B cell (primary cell): Measurements from ENCODE around the gene UGT1A4. TPM values are rescaled to one million over a fixed set of nuclear protein-coding genes. Genes with fewer than 3 reads are reported as not detected.
"Not testable (repeated sequence)": the region's sequence is repeated elsewhere in the genome, so short reads cannot be mapped to it uniquely, and the experiment has no call there.

Experiments
- ATAC-seq: fragments of 200-7000 bp; cut with Tn5 transposase; one replicate; pipeline ENCODE4 v1.10.0; 2021; ENCODE audit warnings: low read depth, mild to moderate bottlenecking, moderate number of reproducible peaks, moderate library complexity
- CTCF ChIA-PET: fragments of 350-600 bp; sonication (Branson Sonifier 250); formaldehyde crosslinking; loops from one replicate; lab custom pipeline; 2021; ENCODE audit warnings: antibody characterized with exemption, inconsistent platforms; lab: Charles Lee
- POLR2A ChIA-PET: fragments of 350-600 bp; sonication (Branson Sonifier 250); formaldehyde crosslinking; loops from one replicate; lab custom pipeline; 2021; ENCODE audit warnings: antibody characterized with exemption; lab: Charles Lee
- DNase-seq: peaks from one replicate; pipeline ENCODE4 v3.0.0; 2013
- H2AFZ ChIP-seq: 2 replicates; pipeline ENCODE4 v1.6.1; 2012; ENCODE audit warnings: mild to moderate bottlenecking, low read depth, low read length; ENCODE audit not compliant: insufficient read depth, poor library complexity, severe bottlenecking
- H3K27ac ChIP-seq, 2 donors: 1 replicate in 1 of 2; 2 replicates in 1 of 2; pipeline ENCODE4 v1.5.1; 2012 to 2013; ENCODE audit warnings: low read length in 2 of 2, mild to moderate bottlenecking in 2 of 2, moderate library complexity in 1 of 2
- H3K27me3 ChIP-seq, 4 experiments: fragments of 200-600 bp in 1 of 4; sonication (generic) in 1 of 4; replicated peaks in 1 of 4; 1 replicate in 2 of 4; 2 replicates in 2 of 4; pipeline versions ENCODE4 v1.6.1 to v1.7.0; 2013 to 2016; ENCODE audit warnings: low read length in 3 of 4, mild to moderate bottlenecking in 2 of 4, mixed read lengths in 1 of 4, moderate library complexity in 1 of 4; ENCODE audit not compliant: insufficient read depth in 4 of 4, control insufficient read depth in 3 of 4; ENCODE audit errors: control extremely low read depth in 1 of 4
- H3K36me3 ChIP-seq, 2 experiments: replicated peaks in 1 of 2; 1 replicate in 1 of 2; 2 replicates in 1 of 2; pipeline versions ENCODE4 v1.6.1 to v1.7.1; 2013; ENCODE audit warnings: low read length in 1 of 2; ENCODE audit not compliant: insufficient read depth in 2 of 2, control insufficient read depth in 1 of 2; ENCODE audit errors: control extremely low read depth in 1 of 2, extremely low read depth in 1 of 2
- H3K4me1 ChIP-seq, 2 donors: fragments of 200-600 bp in 1 of 2; sonication (generic) in 1 of 2; 1 replicate in 1 of 2; 2 replicates in 1 of 2; pipeline versions ENCODE4 v1.5.1 to v1.6.1; 2013 to 2017; ENCODE audit warnings: low read length in 2 of 2; ENCODE audit not compliant: control insufficient read depth in 2 of 2, insufficient read depth in 2 of 2
- H3K4me2 ChIP-seq: replicated peaks from 2 replicates; pipeline ENCODE3; 2012; ENCODE audit warnings: mild to moderate bottlenecking, low read depth, low read length; ENCODE audit not compliant: poor library complexity, severe bottlenecking
- H3K4me3 ChIP-seq, 5 experiments: fragments of 200-600 bp in 1 of 5; sonication (generic) in 1 of 5; 1 replicate in 3 of 5; 2 replicates in 2 of 5; pipeline versions ENCODE4 v1.5.1 to v1.7.0; 2011 to 2016; ENCODE audit warnings: low read length in 4 of 5, mild to moderate bottlenecking in 4 of 5, low read depth in 2 of 5, control low read depth in 1 of 5, moderate library complexity in 1 of 5; ENCODE audit not compliant: insufficient read depth in 1 of 5; ENCODE audit errors: control extremely low read depth in 1 of 5, extremely low read depth in 1 of 5
- H3K79me2 ChIP-seq: fragments of 200-600 bp; sonication (generic); one replicate; pipeline ENCODE4 v1.6.0; 2016; ENCODE audit warnings: low read length; ENCODE audit not compliant: control insufficient read depth, insufficient read depth
- H3K9ac ChIP-seq: fragments of 200-600 bp; sonication (generic); 2 replicates; pipeline ENCODE4 v1.6.1; 2017; ENCODE audit warnings: mild to moderate bottlenecking, low read length, moderate library complexity
- H3K9me3 ChIP-seq, 3 donors: one replicate each; pipeline versions ENCODE4 v1.6.1 to v1.7.1; 2013; ENCODE audit warnings: low read length in 2 of 3; ENCODE audit not compliant: control insufficient read depth in 2 of 3, insufficient read depth in 1 of 3; ENCODE audit errors: control extremely low read depth in 1 of 3
- H4K20me1 ChIP-seq: 2 replicates; pipeline ENCODE4 v1.6.0; 2012; ENCODE audit warnings: mild to moderate bottlenecking, low read length; ENCODE audit not compliant: insufficient read depth, control insufficient read depth, poor library complexity, severe bottlenecking
- H3K27ac Mint-ChIP-seq: one replicate; pipeline ENCODE4 v1.8.0; 2021; ENCODE audit warnings: mixed read lengths
- H3K27me3 Mint-ChIP-seq: one replicate; pipeline ENCODE4 v1.8.0; 2021; ENCODE audit warnings: mixed read lengths
- H3K4me1 Mint-ChIP-seq: one replicate; pipeline ENCODE4 v1.8.0; 2021; ENCODE audit warnings: mixed read lengths
- H3K4me3 Mint-ChIP-seq: one replicate; pipeline ENCODE4 v1.8.0; 2021; ENCODE audit warnings: mixed read lengths
- H3K9me3 Mint-ChIP-seq: one replicate; pipeline ENCODE4 v1.8.0; 2022; ENCODE audit warnings: mixed read lengths; ENCODE audit not compliant: insufficient read depth
- CTCF ChIP-seq: fragments of 200-600 bp; IDR thresholded peaks from one replicate; pipeline ENCODE4 v1.8.0; 2022; ENCODE audit warnings: antibody characterized with exemption, mild to moderate bottlenecking
- EZH2 ChIP-seq: IDR thresholded peaks from 2 replicates; pipeline ENCODE4 v1.6.1; 2012; ENCODE audit warnings: borderline replicate concordance, low read depth, mild to moderate bottlenecking, moderate library complexity, low read length; ENCODE audit not compliant: insufficient read depth, poor library complexity, severe bottlenecking
- WGBS: methylation state at CpG from one replicate; pipeline ENCODE4 v1.1.5; 2013; ENCODE audit warnings: missing lambda C conversion rate; ENCODE audit not compliant: insufficient coverage; 5-methylcytosine and 5-hydroxymethylcytosine counted together
- intact Hi-C: fragments of 100-400 bp; cut with micrococcal nuclease; formaldehyde crosslinking; loops from one replicate; pipeline ENCODE4 v1.10.0; 2022
- polyA plus RNA-seq: library from polyadenylated mRNA; depleted of rRNA; stranded (reverse); fragments of >200 nt; gene quantifications from 2 replicates; pipeline ENCODE4 v1.2.3, GENCODE V29; 2012
- total RNA-seq, 2 donors: library from RNA; stranded (reverse); fragments of 120-200 nt in 1 of 2; gene quantifications; 1 replicate in 1 of 2; 2 replicates in 1 of 2; pipeline versions ENCODE4 v1.2.3 to v1.2.4, GENCODE V29; 2013 to 2022

Gene UGT1A4
- total and polyA plus RNA-seq, 2 donors (not counting 1 experiment from before 2014, with no cell fraction given): not detected

DNA sequence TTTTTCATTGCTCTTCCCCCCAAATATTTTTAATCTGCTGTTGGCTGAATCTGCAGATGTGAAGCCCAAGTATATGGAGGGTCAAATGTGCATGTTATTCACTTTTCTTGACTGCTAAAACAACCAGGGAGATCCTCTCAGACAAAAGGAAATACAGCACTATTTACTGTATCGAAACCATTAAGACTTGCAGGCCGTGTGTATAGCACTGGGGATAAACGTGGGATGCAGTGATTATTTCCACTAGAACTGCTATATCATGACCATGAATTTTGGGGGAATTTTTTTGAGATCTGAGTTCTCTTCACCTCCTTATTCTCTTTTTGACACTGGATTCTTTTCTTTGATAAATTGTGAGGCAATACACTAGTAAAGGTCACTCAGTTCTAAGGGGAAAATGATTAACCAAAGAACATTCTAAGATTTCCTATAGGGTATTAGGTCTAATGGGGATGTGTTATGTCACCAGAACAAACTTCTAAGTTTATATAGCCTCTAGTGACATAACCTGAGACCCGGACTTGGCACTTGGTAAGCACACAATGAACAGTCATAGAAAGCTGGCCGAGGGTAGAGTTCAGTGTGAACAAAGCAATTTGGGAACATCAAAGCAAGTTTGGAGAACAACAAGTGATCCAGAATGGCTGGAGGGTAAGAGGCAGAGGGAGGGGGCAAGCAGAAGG is 26.7 kb downstream of the UGT1A4 start:
- TF ChIP-seq EZH2 (no peak), CTCF (no peak)
- H3K4me1 Mint-ChIP-seq: no peaks in the 10 kb centered on the region
- ATAC-seq (no peak), DNase-seq (no peak)
- Histone ChIP-seq H3K4me1 (no peaks in the 10 kb centered on the region), H3K4me3 (no peak overlapping the region), H3K9me3 (peaks cover 0 to 5% (median 0%) of the 10 kb centered on the region in 3 donors), H2AFZ (no peak overlapping the region), H3K27ac (no peak overlapping the region), H3K4me2 (no peak overlapping the region), H3K9ac (no peak overlapping the region), H3K79me2 (no peaks in the 10 kb centered on the region), H3K36me3 (no peaks in the 10 kb centered on the region), H3K27me3 (peaks cover 0 to 3% (median 0%) of the 10 kb centered on the region in 4 experiments), H4K20me1 (no peaks in the 10 kb centered on the region)
- POLR2A ChIA-PET: no interaction called here
- CTCF ChIA-PET: no interaction called here
- peaks cover 4% of the 10 kb centered on the region for H3K9me3 Mint-ChIP-seq
- WGBS: 100% methylated on average over 2 of the region's 5 CpGs
- intact Hi-C loops: no loop called here
- H3K27ac Mint-ChIP-seq: no peak overlapping the region
- peaks cover 45% of the 10 kb centered on the region for H3K27me3 Mint-ChIP-seq
- H3K4me3 Mint-ChIP-seq: no peak overlapping the region

DNA sequence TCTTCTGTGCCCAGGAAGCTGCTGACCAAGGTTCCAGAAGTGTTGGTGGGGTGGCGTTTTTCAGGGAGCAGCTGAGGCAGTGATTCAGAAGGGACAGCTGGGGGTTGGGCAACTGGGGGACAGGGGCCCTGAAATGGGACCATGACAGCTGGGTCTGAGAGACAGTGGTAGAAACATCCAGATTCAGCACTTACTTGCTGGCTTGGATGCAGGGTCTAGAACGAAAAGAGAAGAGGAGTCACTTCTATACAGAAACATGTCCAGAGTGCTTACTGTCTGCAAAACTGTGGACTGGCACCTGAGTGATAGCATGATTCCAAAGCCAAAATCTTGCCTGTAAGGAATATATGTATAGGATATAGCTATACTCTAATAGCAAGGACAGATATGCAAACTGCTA is 27.3 kb downstream of the UGT1A4 start:
- H3K27me3 ChIP-seq, H4K20me1 ChIP-seq, ATAC-seq, intact Hi-C loops, H3K4me3 Mint-ChIP-seq, DNase-seq, POLR2A ChIA-PET, CTCF ChIA-PET, H3K79me2 ChIP-seq, H3K27ac ChIP-seq, H3K4me1 Mint-ChIP-seq, H3K4me2 ChIP-seq, H2AFZ ChIP-seq, H3K9me3 Mint-ChIP-seq, H3K9ac ChIP-seq, H3K4me3 ChIP-seq, H3K36me3 ChIP-seq, H3K4me1 ChIP-seq, H3K27ac Mint-ChIP-seq: not testable (repeated sequence)
- WGBS: 77% methylated on average over 2 of the region's 2 CpGs
- peaks cover 43% of the 10 kb centered on the region for H3K27me3 Mint-ChIP-seq
- H3K9me3 ChIP-seq: peaks cover 0 to 11% (median under 1%) of the 10 kb centered on the region in 3 donors
